ENCODE measurements around the gene LHFPL3.

- TF ChIP-seq CTCF (IDR thresholded peaks at IDR 0.05) (no peak), EZH2 (IDR thresholded peaks at IDR 0.05; ENCODE audit: borderline replicate concordance, insufficient read depth, low read depth, low read length, poor library complexity, severe bottlenecking) (no peak)
Measured at GRCh38 chr7:104655592-104655991, 327.2 kb downstream of the LHFPL3 start.

Measured in B cell (primary cell).